Muscle of leg (tissue), 11 donors: ENCODE data around the gene NCR3LG1. TPM values are rescaled to one million over a fixed set of nuclear protein-coding genes. Genes with fewer than 3 reads are reported as not detected.
A peak's percentile ranks its signal among the peaks of the same experiment; 100 is the strongest.

Source experiments
- DNase-seq: peaks from one replicate; pipeline ENCODE4 v3.0.0; 2013
- H3K27ac ChIP-seq: one replicate; pipeline ENCODE4 v1.5.1; 2013; ENCODE audit warnings: mild to moderate bottlenecking, low read length, control low read depth
- H3K27me3 ChIP-seq: one replicate; pipeline ENCODE4 v1.6.1; 2013; ENCODE audit warnings: low read length; ENCODE audit not compliant: control insufficient read depth, insufficient read depth
- H3K36me3 ChIP-seq: one replicate; pipeline ENCODE4 v1.6.1; 2013; ENCODE audit warnings: low read length; ENCODE audit not compliant: control insufficient read depth, insufficient read depth
- H3K4me1 ChIP-seq: one replicate; pipeline ENCODE4 v1.6.1; 2013; ENCODE audit warnings: low read length; ENCODE audit not compliant: control insufficient read depth, insufficient read depth
- H3K4me3 ChIP-seq: one replicate; pipeline ENCODE4 v1.5.1; 2013; ENCODE audit warnings: low read length, control low read depth
- H3K9me3 ChIP-seq: replicated peaks from 2 replicates; pipeline ENCODE4 v1.6.1; 2013; ENCODE audit warnings: low read depth, low read length; ENCODE audit not compliant: control insufficient read depth
- WGBS: methylation state at CpG from one replicate; pipeline ENCODE4 v1.1.5; 2013; ENCODE audit warnings: missing lambda C conversion rate; ENCODE audit not compliant: insufficient coverage; 5-methylcytosine and 5-hydroxymethylcytosine counted together
- polyA plus RNA-seq, 8 donors: library from polyadenylated mRNA; unstranded; fragments of 120-200 nt; gene quantifications; one replicate each; pipeline versions ENCODE4 v1.2.1 to v1.2.3, GENCODE V29; 2013; ENCODE audit warnings: inconsistent platforms in 1 of 8, low replicate concordance in 1 of 8; ENCODE audit not compliant: insufficient read length in 8 of 8, insufficient read depth in 1 of 8
- total RNA-seq: library from RNA; stranded (reverse); fragments of 120-200 nt; gene quantifications from one replicate; pipeline ENCODE4 v1.2.4, GENCODE V29; 2013

NCR3LG1 gene
- total and polyA plus RNA-seq, 9 donors: 0.31 to 0.96 (median 0.36) TPM

GRCh38 chr11:17385492-17385891, 33.9 kb downstream of the NCR3LG1 start:
- peaks cover 8% of the 10 kb centered on the region for H3K36me3 ChIP-seq
- H3K27me3 ChIP-seq: peaks cover 9% of the 10 kb centered on the region
- H3K27ac ChIP-seq: peak overlapping the region; percentile 71
- peak overlapping the region; percentile 41 for H3K4me3 ChIP-seq
- no peak for DNase-seq
- no peaks in the 10 kb centered on the region for H3K9me3 ChIP-seq
- H3K4me1 ChIP-seq: peaks cover 31% of the 10 kb centered on the region
- WGBS: no CpG with 5 or more reads among the region's 5 CpGs

GRCh38 chr11:17385926-17386325, 34.3 kb downstream of the NCR3LG1 start:
- Histone ChIP-seq H3K27ac (peak overlapping the region; percentile 71), H3K27me3 (peaks cover 9% of the 10 kb centered on the region), H3K9me3 (no peaks in the 10 kb centered on the region), H3K4me1 (peaks cover 31% of the 10 kb centered on the region), H3K36me3 (peaks cover 8% of the 10 kb centered on the region), H3K4me3 (peak overlapping the region; percentile 41)
- DNase-seq: no peak
- 63% methylated on average over 6 of the region's 6 CpGs for WGBS

- no peaks in the 10 kb centered on the region for H3K9me3 ChIP-seq
- H3K36me3 ChIP-seq: peaks cover 8% of the 10 kb centered on the region
- H3K4me1 ChIP-seq: peaks cover 31% of the 10 kb centered on the region
- peak; percentile 70 for DNase-seq
- H3K27ac ChIP-seq: peak overlapping the region; percentile 71
- WGBS: 67% methylated on average over 19 of the region's 23 CpGs
- peak overlapping the region; percentile 41 for H3K4me3 ChIP-seq
- peaks cover 9% of the 10 kb centered on the region for H3K27me3 ChIP-seq
Measured at GRCh38 chr11:17386331-17387084, 34.9 kb downstream of the NCR3LG1 start.

GRCh38 chr11:17387254-17387653, 35.7 kb downstream of the NCR3LG1 start:
- H3K27ac ChIP-seq: no peak overlapping the region
- no peak overlapping the region for H3K4me3 ChIP-seq
- H3K9me3 ChIP-seq: no peaks in the 10 kb centered on the region
- H3K4me1 ChIP-seq: peaks cover 31% of the 10 kb centered on the region
- WGBS: 95% methylated on average over 20 of the region's 20 CpGs
- DNase-seq: no peak
- H3K27me3 ChIP-seq: peaks cover 9% of the 10 kb centered on the region
- H3K36me3 ChIP-seq: peaks cover 8% of the 10 kb centered on the region

DNA sequence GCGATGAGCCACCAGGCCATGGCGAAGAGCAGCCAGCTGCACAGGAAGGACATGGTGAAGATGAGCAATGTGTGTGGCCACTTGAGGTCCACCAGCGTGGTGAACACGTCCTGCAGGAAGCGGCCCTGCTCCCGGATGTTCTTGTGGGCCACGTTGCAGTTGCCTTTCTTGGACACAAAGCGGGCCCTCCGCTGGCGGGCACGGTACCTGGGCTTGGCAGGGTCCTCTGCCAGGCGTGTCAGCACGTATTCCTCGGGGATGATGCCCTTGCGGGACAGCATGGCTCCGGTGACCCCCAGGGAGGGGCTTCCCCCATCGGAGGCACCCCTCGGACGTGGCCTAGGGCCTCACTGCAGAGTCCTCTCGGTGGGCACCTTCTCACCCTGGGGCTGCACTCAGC, 36.2 kb downstream of the NCR3LG1 start:
- Histone ChIP-seq H3K9me3 (no peaks in the 10 kb centered on the region), H3K4me1 (peaks cover 31% of the 10 kb centered on the region), H3K27ac (no peak overlapping the region), H3K27me3 (peaks cover 9% of the 10 kb centered on the region), H3K36me3 (peaks cover 8% of the 10 kb centered on the region), H3K4me3 (no peak overlapping the region)
- 93% methylated on average over 20 of the region's 20 CpGs for WGBS
- DNase-seq: no peak

- H3K9me3 ChIP-seq: no peaks in the 10 kb centered on the region
- H3K27ac ChIP-seq: peak within 1 kb of the TSS; percentile 82
- H3K4me1 ChIP-seq: peaks cover 31% of the 10 kb centered on the region
- H3K36me3 ChIP-seq: peaks cover 3% of the 10 kb centered on the region
- H3K27me3 ChIP-seq: peaks cover 9% of the 10 kb centered on the region
- peak within 1 kb of the TSS; percentile 54 for H3K4me3 ChIP-seq
- 2% methylated on average over 48 of the region's 53 CpGs for WGBS
- no peak for DNase-seq
Measured at GRCh38 chr11:17388609-17389210, 37.1 kb downstream of the NCR3LG1 start, which contains the start of gene KCNJ11. KCNJ11 (minus strand) TSS chr11:17388659; CDS start chr11:17388091, 568 bp downstream.

DNA sequence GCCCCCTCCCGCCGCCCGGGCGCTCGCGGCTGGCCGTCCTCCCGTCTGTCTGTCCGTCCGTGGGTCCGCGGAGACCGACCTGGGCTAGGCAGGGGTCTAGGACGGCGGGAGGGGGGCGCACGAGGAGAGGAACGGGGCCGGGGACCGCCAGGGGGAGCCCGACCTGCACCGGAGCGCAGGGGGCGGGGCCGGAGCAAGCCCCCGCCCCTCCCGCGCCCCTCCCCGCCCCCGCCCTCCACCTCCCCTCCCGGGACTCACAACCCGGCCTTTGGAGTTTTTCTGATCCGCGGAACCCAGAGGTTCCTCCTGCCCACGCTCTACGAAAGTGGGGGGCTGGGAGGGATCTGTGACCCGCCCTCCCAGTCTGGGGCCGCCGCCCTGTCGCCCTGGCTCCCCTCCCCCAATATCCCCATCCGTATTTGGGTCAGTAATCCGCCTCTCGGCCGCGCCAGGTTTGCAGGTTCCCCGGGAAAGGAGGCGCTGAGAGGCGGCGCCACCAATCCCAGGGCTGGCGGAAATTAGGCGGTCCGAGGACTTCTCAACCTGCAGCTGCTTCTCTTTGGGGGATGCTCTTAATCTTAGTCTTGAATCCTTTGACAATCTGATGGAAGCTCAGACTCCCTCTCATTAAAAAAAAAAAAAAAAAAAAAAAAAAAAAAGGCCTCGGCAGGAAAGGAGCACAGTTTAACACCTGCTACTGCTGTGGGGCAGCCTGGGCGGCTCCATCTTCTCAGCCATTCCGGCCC, 37.8 kb downstream of the NCR3LG1 start:
- DNase-seq: peak; percentile 67
- Histone ChIP-seq H3K4me3 (peak overlapping the region; percentile 54), H3K27ac (peak overlapping the region; percentile 69), H3K27me3 (peaks cover 9% of the 10 kb centered on the region), H3K9me3 (no peaks in the 10 kb centered on the region), H3K36me3 (peaks cover 3% of the 10 kb centered on the region), H3K4me1 (peaks cover 26% of the 10 kb centered on the region)
- WGBS: under 1% methylated on average over 28 of the region's 55 CpGs

DNA sequence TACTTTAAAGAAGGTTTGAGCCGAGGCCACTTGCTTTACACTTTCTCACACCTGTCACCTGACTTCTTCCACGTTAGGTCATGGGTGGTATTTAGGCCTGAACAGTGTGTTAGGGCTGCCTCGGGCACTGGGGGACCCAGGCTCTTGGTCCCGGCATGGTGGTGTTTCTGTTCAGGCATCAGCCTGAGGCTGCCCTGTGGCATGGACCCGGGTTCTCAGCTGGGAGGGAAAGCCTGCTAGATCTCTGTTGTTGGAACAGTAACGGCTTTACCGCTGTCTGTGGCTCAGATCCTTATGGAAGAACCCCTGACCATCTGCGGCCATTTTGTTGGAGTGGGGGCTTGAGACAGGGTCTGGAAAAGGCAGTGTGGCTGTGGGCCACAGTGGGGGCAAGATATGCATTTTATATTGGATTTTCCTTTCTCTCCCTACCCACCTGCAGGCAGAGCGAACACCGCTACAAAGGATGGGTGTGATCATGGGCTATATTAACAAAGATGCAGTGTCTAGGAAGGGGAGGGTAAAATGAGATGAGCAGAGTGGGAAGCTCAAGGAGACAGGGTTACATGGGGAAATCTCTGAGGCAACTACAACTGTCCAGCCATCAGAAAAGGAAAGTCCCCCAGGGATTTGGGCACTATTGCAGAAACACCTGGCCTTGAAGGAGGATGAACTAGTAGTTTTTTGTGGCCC, 38.5 kb downstream of the NCR3LG1 start:
- H3K27me3 ChIP-seq: peaks cover 9% of the 10 kb centered on the region
- peaks cover 26% of the 10 kb centered on the region for H3K4me1 ChIP-seq
- no peak overlapping the region for H3K27ac ChIP-seq
- WGBS: 48% methylated on average over 5 of the region's 10 CpGs
- no peak for DNase-seq
- H3K36me3 ChIP-seq: peaks cover 3% of the 10 kb centered on the region
- H3K4me3 ChIP-seq: no peak overlapping the region
- H3K9me3 ChIP-seq: no peaks in the 10 kb centered on the region

- H3K4me3 ChIP-seq: no peak overlapping the region
- WGBS: 29% methylated on average over 1 of the region's 3 CpGs
- peaks cover 9% of the 10 kb centered on the region for H3K27me3 ChIP-seq
- DNase-seq: no peak
- peaks cover 17% of the 10 kb centered on the region for H3K4me1 ChIP-seq
- peaks cover 3% of the 10 kb centered on the region for H3K36me3 ChIP-seq
- H3K9me3 ChIP-seq: no peaks in the 10 kb centered on the region
- H3K27ac ChIP-seq: no peak overlapping the region
Measured at GRCh38 chr11:17391493-17392355, 40.1 kb downstream of the NCR3LG1 start.
